UCSD-AML1 (cell line): ENCODE results near the gene BFAR.
"Not testable (repeated sequence)": the region's sequence is repeated elsewhere in the genome, so short reads cannot be mapped to it uniquely, and the experiment has no call there.

Experiments used
- DNase-seq: peaks from one replicate; lab custom pipeline; 2025; ENCODE audit not compliant: unreplicated experiment; lab: John Stamatoyannopoulos, UW

Gene BFAR

DNA sequence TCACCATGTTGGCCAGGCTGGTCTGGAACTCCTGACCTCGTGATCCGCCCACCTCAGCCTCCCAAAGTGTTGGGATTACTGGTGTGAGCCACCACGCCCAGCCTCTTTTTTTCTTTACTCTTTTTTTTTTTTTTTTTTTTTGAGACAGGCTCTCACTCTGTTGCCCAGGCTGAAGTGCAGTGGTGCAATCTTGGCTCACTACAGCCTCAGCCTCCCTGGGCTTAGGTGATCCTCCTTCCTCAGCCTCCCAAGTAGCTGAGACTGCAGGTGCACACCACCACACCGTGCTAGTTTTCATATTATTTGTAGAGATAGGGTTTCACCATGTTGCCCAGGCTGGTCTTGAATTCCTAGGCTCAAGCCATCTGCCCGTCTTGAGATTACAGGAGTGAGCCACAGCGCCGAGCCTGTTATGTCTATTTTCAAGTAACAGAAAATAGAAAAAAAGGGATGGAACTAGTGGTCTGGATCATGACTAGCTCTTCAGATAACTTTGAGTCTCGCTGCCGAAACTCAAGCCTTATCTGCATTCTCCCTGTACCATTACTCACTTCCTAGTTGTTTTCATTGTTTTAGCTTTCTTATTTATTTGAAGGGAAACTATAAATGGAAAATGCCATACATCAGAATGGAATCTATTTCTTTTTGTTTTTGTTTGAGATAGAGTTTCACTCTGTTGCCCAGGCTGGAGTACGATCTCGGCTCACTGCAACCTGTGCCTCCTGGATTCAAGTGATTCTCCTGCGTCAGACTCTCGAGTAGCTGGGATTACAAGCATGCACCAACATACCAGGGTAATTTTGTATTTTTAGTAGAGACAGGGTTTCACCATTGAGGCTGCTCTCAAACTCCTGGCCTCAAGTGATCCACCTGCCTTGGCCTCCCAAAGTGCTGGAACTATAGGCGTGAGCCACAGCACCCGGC, 53.4 kb downstream of the BFAR start:
- DNase-seq = not testable (repeated sequence)

DNA sequence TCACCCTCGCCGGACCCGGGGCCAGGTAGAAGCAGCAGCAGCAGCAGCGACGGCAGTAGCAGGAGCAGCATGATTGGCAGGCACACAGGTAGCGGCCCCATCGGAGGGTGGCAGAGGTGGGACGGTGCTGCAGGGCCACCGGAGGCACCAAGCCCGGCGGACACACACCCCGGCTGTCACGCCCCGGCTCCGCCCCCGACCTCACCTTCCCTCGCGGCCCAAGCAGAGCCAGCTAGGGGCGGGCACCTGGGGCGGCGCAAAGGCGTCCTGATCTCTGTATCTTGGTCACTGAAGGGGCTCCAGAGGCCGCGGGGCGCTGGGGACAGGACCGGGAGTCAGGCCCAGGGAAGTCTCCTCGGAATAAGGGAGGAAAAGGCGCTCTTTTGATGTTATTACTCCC, 61.4 kb downstream of the BFAR start, which contains the start of gene PLA2G10:
PLA2G10 (minus strand) TSS at position 180 of the 400 bp plus-strand sequence; CDS start at position 101, 79 bp downstream.
- not testable (repeated sequence) for DNase-seq

DNA sequence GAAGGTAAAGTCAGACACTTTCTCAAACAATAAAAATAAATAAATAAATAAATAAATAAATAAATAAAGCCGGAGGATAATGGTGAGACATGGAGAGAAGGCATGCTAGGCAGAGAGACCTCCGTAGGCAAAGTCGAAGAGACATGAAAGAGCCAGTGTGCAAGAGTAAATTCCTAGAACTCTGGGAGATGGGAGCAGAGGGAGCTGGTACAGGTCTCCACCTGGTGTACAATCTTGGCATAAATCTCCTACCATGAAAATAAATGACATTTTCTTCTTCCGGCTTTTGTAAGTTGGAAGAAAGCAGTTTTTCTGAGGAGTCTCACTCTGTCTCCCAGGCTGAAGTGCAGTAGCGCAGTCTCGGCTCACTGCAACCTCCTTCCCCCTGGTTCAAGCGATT, 69.1 kb downstream of the BFAR start:
- not testable (repeated sequence) for DNase-seq

DNA sequence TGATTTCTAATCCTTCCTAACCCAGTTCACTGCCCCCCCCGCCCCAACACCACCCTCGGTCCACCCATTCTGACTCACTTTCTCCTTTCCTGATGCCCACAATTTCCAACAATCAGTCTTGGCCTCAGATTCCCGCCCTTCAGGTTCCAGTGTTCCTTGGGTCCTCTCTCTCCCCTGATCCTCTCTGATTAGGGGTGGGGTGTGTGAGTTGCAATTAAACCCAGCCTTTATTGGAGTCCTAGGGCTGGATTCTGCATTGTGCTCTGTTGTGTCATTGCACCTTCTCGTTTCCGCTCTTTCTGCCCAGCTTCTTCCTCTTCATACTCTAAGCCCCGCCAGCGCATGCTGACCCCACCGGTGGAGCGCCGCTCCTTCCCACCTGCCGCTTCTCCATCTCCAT, 69.9 kb downstream of the BFAR start:
- not testable (repeated sequence) for DNase-seq

- DNase-seq = not testable (repeated sequence)
Measured at GRCh38 chr16:14703156-14704011, 70.6 kb downstream of the BFAR start, which contains the start of gene NPIPA3. TSS of gene NPIPA3 (plus strand) at chr16:14703411. CDS start at chr16:14708944, 5,533 bp downstream.
